HepG2 (cell line): Measurements from ENCODE around the gene EXOSC6. TPM values are rescaled to one million over a fixed set of nuclear protein-coding genes. Genes with fewer than 3 reads are reported as not detected.

Experiments
- AKAP8 ChIP-seq: sonication (generic); formaldehyde crosslinking; IDR thresholded peaks from 2 replicates; pipeline ENCODE4 v1.5.1; 2020; ENCODE audit warnings: mild to moderate bottlenecking, missing genetic modification reagents
- GATAD2A ChIP-seq: IDR thresholded peaks from 2 replicates; pipeline ENCODE4 v1.6.1; 2016
- JUN ChIP-seq: sonication (generic); formaldehyde crosslinking; IDR thresholded peaks from 2 replicates; pipeline ENCODE4 v1.4.0; 2020; ENCODE audit warnings: mild to moderate bottlenecking, missing genetic modification reagents
- KMT2A ChIP-seq: sonication (generic); formaldehyde crosslinking; IDR thresholded peaks from 2 replicates; pipeline ENCODE4 v1.4.0; 2020; ENCODE audit warnings: missing genetic modification reagents
- MXD4 ChIP-seq: IDR thresholded peaks from 2 replicates; pipeline ENCODE4 v1.6.1; 2016; ENCODE audit warnings: mild to moderate bottlenecking, missing biosample characterization, missing genetic modification reagents
- NCOA2 ChIP-seq: sonication (generic); formaldehyde crosslinking; IDR thresholded peaks from 2 replicates; pipeline ENCODE4 v1.8.0; 2022; ENCODE audit warnings: inconsistent platforms
- NFKB2 ChIP-seq: sonication (generic); formaldehyde crosslinking; IDR thresholded peaks from 2 replicates; pipeline ENCODE4 v1.4.0; 2020; ENCODE audit warnings: missing genetic modification reagents, borderline replicate concordance
- SALL2 ChIP-seq: sonication (generic); formaldehyde crosslinking; IDR thresholded peaks from 2 replicates; pipeline ENCODE4 v1.8.1; 2023; ENCODE audit warnings: mild to moderate bottlenecking, missing genetic modification reagents, inconsistent platforms
- SRY ChIP-seq: sonication (generic); formaldehyde crosslinking; IDR thresholded peaks from 2 replicates; pipeline ENCODE4 v1.8.0; 2022; ENCODE audit warnings: mild to moderate bottlenecking, missing genetic modification reagents
- TMF1 ChIP-seq: sonication (generic); formaldehyde crosslinking; IDR thresholded peaks from 2 replicates; pipeline ENCODE4 v1.8.1; 2022; ENCODE audit warnings: low read depth, missing genetic modification reagents
- ZBTB8A ChIP-seq: sonication (generic); formaldehyde crosslinking; IDR thresholded peaks from 2 replicates; pipeline ENCODE4 v1.4.0; 2020; ENCODE audit warnings: mild to moderate bottlenecking, low read depth, missing genetic modification reagents, borderline replicate concordance
- ZKSCAN1 ChIP-seq: fragments of 150-350 bp; IDR thresholded peaks from 2 replicates; pipeline ENCODE4 v1.6.1; 2014; ENCODE audit warnings: low read length
- ZNF30 ChIP-seq: sonication (generic); formaldehyde crosslinking; IDR thresholded peaks from 2 replicates; pipeline ENCODE4 v1.5.0; 2020; ENCODE audit warnings: mild to moderate bottlenecking, missing genetic modification reagents
- ZNF563 ChIP-seq: sonication (generic); formaldehyde crosslinking; IDR thresholded peaks from 2 replicates; pipeline ENCODE4 v1.8.0; 2022; ENCODE audit warnings: mild to moderate bottlenecking, moderate library complexity, missing genetic modification reagents
- polyA plus RNA-seq, 8 experiments: library from polyadenylated mRNA; depleted of rRNA in 3 of 8; stranded (reverse) in 7 of 8; unstranded in 1 of 8; fragments of >200 nt; fragmentation: Illumina TruSeq in 4 of 8; extraction: Trizol in 4 of 8; gene quantifications; 2 replicates each; pipeline versions ENCODE4 v1.2.1 to v1.2.3, GENCODE V29; 2011 to 2016; ENCODE audit warnings: low read depth in 4 of 8, missing spikeins in 1 of 8, mixed read lengths in 1 of 8; ENCODE audit not compliant: insufficient read depth in 1 of 8
- total RNA-seq, 5 experiments: library from RNA; depleted of rRNA; stranded (reverse); fragments of >200 nt; fragmentation: Illumina TruSeq; extraction: Trizol; gene quantifications; 2 replicates each; pipeline ENCODE4 v1.2.3, GENCODE V29; 2016; ENCODE audit warnings: low read depth in 1 of 5
- TF ChIP-seq, protein P1 (sequence below): sonication (generic); formaldehyde crosslinking; IDR thresholded peaks from 2 replicates; pipeline ENCODE4 v1.8.0; 2022; ENCODE audit warnings: missing genetic modification reagents, low read depth, mild to moderate bottlenecking, borderline replicate concordance
- TF ChIP-seq, protein P2 (sequence below): sonication (generic); formaldehyde crosslinking; IDR thresholded peaks from 2 replicates; pipeline ENCODE4 v1.4.0; 2020; ENCODE audit warnings: mild to moderate bottlenecking, missing genetic modification reagents
- TF ChIP-seq, protein P3 (sequence below): sonication (generic); formaldehyde crosslinking; IDR thresholded peaks from 2 replicates; pipeline ENCODE4 v1.8.1; 2023; ENCODE audit warnings: mild to moderate bottlenecking, missing genetic modification reagents, borderline replicate concordance
- TF ChIP-seq, protein P4 (sequence below): sonication (generic); formaldehyde crosslinking; IDR thresholded peaks from 2 replicates; pipeline ENCODE4 v1.4.0; 2020; ENCODE audit warnings: mild to moderate bottlenecking, missing genetic modification reagents

Gene EXOSC6
- total and polyA plus RNA-seq, 2 of the 13 experiments (the other 11 are each of a cell fraction or from before 2014, with no cell fraction given): 13.1 to 39.9 TPM

DNA sequence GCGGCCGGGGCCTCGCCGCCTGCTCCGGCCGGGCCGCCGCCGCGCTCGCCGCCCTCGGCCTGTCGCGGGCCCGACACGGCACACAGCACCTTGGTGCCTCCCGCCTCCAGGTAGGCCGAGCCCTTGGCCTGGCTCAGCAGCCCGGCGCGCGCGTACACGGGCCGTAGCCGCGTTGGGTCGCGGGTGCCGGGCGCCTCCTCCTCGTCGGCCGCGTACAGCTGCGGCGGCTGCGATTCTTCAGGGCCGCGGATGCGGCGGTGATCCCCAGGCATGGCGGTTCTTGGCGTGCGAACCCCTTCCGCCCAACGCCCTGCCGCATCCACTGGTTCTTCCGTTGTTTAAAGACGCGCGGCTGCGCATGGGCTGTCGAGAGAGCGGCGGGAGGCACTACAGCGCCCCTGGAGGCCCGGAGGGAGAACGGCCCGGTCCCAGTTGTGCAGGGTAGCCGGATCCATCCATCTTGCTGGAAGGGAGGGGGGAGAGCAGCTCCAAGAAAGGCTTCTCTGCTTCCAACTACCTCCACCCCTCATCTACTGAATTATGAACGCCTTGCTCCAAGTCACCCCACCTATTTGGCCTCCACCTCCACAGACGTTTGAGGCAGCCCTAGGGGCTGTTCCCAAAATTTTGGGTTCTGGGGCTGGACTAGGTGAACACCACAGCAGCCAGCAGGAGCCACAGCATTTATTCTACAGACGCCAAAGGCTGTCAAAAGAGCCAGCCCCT, at the start of gene EXOSC6 (continued):
- TF ChIP-seq, protein P1, sequence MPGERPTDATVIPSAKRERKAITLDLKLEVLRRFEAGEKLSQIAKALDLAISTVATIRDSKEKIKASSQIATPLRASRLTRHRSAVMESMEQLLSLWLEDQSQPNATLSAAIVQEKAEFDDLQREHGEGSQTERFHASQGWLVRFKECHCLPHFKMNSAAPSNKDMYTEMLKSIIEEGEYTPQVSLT (CRISPR knock-in tag): no peak
- peak; percentile 83 for TF ChIP-seq GATAD2A (CRISPR knock-in tag)
- peak; percentile 99 for TF ChIP-seq AKAP8 (CRISPR knock-in tag)
- TF ChIP-seq, protein P2, sequence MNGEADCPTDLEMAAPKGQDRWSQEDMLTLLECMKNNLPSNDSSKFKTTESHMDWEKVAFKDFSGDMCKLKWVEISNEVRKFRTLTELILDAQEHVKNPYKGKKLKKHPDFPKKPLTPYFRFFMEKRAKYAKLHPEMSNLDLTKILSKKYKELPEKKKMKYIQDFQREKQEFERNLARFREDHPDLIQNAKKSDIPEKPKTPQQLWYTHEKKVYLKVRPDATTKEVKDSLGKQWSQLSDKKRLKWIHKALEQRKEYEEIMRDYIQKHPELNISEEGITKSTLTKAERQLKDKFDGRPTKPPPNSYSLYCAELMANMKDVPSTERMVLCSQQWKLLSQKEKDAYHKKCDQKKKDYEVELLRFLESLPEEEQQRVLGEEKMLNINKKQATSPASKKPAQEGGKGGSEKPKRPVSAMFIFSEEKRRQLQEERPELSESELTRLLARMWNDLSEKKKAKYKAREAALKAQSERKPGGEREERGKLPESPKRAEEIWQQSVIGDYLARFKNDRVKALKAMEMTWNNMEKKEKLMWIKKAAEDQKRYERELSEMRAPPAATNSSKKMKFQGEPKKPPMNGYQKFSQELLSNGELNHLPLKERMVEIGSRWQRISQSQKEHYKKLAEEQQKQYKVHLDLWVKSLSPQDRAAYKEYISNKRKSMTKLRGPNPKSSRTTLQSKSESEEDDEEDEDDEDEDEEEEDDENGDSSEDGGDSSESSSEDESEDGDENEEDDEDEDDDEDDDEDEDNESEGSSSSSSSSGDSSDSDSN (CRISPR knock-in tag): peak; percentile 80
- TF ChIP-seq TMF1 (CRISPR knock-in tag): peak; percentile 90
- TF ChIP-seq, protein P3, sequence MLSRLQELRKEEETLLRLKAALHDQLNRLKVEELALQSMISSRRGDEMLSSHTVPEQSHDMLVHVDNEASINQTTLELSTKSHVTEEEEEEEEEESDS (CRISPR knock-in tag): peak; percentile 89; the same call in 1 of the 2 replicates
- peak; percentile 63 for TF ChIP-seq NCOA2 (CRISPR knock-in tag)
- 0 out of 2 replicates have a peak, but pooled peaks have one; percentile 90 for TF ChIP-seq ZBTB8A (CRISPR knock-in tag)
- 0 out of 2 replicates have a peak, but pooled peaks have one; percentile 34 for TF ChIP-seq JUN
- TF ChIP-seq NFKB2 (CRISPR knock-in tag): peak; percentile 91
- peak; percentile 89; the same call in 1 of the 2 replicates for TF ChIP-seq MXD4
- TF ChIP-seq ZKSCAN1: peak; percentile 32; the same call in 1 of the 2 replicates
- no peak for TF ChIP-seq ZNF30 (CRISPR knock-in tag)
- peak; percentile 83 for TF ChIP-seq ZNF563 (CRISPR knock-in tag)
- TF ChIP-seq SALL2: peak; percentile 52; the same call in 1 of the 2 replicates
- TF ChIP-seq KMT2A (CRISPR knock-in tag): peak; percentile 99
- TF ChIP-seq, protein P4, sequence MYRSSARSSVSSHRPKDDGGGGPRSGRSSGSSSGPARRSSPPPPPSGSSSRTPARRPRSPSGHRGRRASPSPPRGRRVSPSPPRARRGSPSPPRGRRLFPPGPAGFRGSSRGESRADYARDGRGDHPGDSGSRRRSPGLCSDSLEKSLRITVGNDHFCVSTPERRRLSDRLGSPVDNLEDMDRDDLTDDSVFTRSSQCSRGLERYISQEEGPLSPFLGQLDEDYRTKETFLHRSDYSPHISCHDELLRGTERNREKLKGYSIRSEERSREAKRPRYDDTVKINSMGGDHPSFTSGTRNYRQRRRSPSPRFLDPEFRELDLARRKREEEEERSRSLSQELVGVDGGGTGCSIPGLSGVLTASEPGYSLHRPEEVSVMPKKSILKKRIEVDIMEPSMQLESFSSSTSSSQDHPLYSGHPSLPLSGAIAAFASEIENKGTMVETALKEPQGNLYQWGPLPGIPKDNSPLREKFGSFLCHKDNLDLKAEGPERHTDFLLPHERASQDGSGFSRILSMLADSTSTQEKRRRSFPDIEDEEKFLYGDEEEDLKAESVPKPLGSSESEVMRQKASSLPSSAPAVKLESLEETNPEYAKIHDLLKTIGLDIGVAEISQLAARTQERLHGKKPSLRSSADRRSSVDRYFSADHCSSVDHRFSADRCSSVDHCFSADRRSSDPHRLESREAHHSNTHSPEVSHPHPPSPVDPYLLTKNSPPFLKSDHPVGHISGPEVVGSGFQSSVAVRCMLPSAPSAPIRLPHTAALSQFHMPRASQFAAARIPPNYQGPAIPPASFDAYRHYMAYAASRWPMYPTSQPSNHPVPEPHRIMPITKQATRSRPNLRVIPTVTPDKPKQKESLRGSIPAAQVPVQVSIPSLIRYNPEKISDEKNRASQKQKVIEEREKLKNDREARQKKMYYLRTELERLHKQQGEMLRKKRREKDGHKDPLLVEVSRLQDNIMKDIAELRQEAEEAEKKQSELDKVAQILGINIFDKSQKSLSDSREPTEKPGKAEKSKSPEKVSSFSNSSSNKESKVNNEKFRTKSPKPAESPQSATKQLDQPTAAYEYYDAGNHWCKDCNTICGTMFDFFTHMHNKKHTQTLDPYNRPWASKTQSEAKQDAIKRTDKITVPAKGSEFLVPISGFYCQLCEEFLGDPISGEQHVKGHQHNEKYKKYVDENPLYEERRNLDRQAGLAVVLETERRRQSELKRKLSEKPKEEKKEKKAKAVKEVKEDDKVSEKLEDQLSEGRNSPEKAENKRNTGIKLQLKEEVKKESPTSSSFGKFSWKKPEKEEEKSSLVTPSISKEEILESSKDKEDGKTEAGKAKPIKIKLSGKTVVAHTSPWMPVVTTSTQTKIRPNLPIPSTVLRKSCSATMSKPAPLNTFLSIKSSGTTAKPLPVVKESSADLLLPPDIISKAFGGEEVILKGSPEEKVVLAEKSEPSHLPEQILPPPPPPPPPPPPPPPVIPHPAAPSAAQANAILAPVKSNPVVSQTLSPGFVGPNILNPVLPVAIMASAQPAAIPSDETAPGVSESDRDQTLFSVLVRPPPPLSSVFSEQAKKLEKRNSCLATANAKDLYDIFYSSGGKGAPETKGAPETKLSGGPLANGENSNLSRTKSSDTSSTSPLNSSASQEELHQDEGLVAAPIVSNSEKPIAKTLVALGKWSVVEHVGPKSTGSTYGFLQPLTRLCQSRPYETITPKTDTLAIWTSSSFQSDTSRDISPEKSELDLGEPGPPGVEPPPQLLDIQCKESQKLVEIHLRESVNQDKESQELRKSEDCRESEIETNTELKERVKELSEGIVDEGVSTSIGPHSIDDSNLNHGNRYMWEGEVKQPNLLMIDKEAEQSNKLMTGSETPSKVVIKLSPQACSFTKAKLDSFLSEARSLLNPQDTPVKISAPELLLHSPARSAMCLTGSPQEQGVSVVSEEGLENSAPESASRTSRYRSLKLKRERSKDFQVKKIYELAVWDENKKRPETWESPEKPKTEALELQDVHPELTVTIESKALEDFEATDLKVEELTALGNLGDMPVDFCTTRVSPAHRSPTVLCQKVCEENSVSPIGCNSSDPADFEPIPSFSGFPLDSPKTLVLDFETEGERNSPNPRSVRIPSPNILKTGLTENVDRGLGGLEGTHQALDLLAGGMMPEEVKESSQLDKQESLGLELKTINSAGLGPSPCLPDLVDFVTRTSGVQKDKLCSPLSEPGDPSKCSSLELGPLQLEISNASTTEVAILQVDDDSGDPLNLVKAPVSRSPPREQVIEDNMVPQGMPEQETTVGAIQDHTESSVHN (CRISPR knock-in tag): peak; percentile 98
- TF ChIP-seq SRY (CRISPR knock-in tag): no peak; the same call in none of the 2 replicates
